Measurements from ENCODE around the gene PLEKHO2.
A peak's percentile ranks its signal among the peaks of the same experiment; 100 is the strongest.

Gene PLEKHO2

GRCh38 chr15:64843991-64844390 lies 2.3 kb downstream of the PLEKHO2 start:
- Histone ChIP-seq H3K9me2 (replicated peaks; ENCODE audit: control insufficient read depth, low read length) (no peaks in the 10 kb centered on the region), H3K27me3 (ENCODE audit: control insufficient read depth, low read length) (no peaks in the 10 kb centered on the region), H3K9me3 (ENCODE audit: control insufficient read depth, insufficient read depth, low read length) (no peaks in the 10 kb centered on the region), H3K4me3 (ENCODE audit: low read length) (peak overlapping the region; percentile 84), H3F3A (ENCODE audit: control insufficient read depth, insufficient read depth) (peaks cover 13% of the 10 kb centered on the region), H3K4me2 (ENCODE audit: low read length) (peak overlapping the region; percentile 87), H3K27ac (ENCODE audit: low read depth, low read length) (peak overlapping the region; percentile 48), H3K79me2 (ENCODE audit: control insufficient read depth, low read length) (peaks cover 69% of the 10 kb centered on the region), H3K4me1 (ENCODE audit: control insufficient read depth, low read length) (peaks cover 66% of the 10 kb centered on the region), H4K20me1 (ENCODE audit: control insufficient read depth, insufficient read depth, low read depth, low read length) (peaks cover 10% of the 10 kb centered on the region; the same call in 1 of the 2 replicates), H3K36me3 (ENCODE audit: control insufficient read depth, low read length) (peaks cover 26% of the 10 kb centered on the region)
- TF ChIP-seq CTCF (IDR thresholded peaks at IDR 0.05; ENCODE audit: low read depth, low read length, poor library complexity, severe bottlenecking) (no peak), EZH2phosphoT487 (IDR thresholded peaks at IDR 0.05; ENCODE audit: borderline replicate concordance, low read length) (no peak)

- H3K9me3 ChIP-seq (ENCODE audit: control insufficient read depth, insufficient read depth, low read length) = no peaks in the 10 kb centered on the region
- no peaks in the 10 kb centered on the region for H3K9me2 ChIP-seq (replicated peaks; ENCODE audit: control insufficient read depth, low read length)
- peak overlapping the region; percentile 84 for H3K4me3 ChIP-seq (ENCODE audit: low read length)
- H3K4me1 ChIP-seq (ENCODE audit: control insufficient read depth, low read length) = peaks cover 66% of the 10 kb centered on the region
- no peaks in the 10 kb centered on the region for H3K27me3 ChIP-seq (ENCODE audit: control insufficient read depth, low read length)
- peak overlapping the region; percentile 48 for H3K27ac ChIP-seq (ENCODE audit: low read depth, low read length)
- peaks cover 69% of the 10 kb centered on the region for H3K79me2 ChIP-seq (ENCODE audit: control insufficient read depth, low read length)
- peaks cover 10% of the 10 kb centered on the region; the same call in 1 of the 2 replicates for H4K20me1 ChIP-seq (ENCODE audit: control insufficient read depth, insufficient read depth, low read depth, low read length)
- TF ChIP-seq EZH2phosphoT487 (IDR thresholded peaks at IDR 0.05; ENCODE audit: borderline replicate concordance, low read length) (no peak), CTCF (IDR thresholded peaks at IDR 0.05; ENCODE audit: low read depth, low read length, poor library complexity, severe bottlenecking) (no peak)
- H3K36me3 ChIP-seq (ENCODE audit: control insufficient read depth, low read length) = peaks cover 26% of the 10 kb centered on the region
- peak overlapping the region; percentile 87 for H3K4me2 ChIP-seq (ENCODE audit: low read length)
- peaks cover 13% of the 10 kb centered on the region for H3F3A ChIP-seq (ENCODE audit: control insufficient read depth, insufficient read depth)
These were observed 2.9 kb downstream of the PLEKHO2 start for GRCh38 chr15:64844576-64845145.

- H3K27ac ChIP-seq (ENCODE audit: low read depth, low read length) = peak overlapping the region; percentile 48
- peaks cover 30% of the 10 kb centered on the region for H3K36me3 ChIP-seq (ENCODE audit: control insufficient read depth, low read length)
- TF ChIP-seq EZH2phosphoT487 (IDR thresholded peaks at IDR 0.05; ENCODE audit: borderline replicate concordance, low read length) (no peak), CTCF (IDR thresholded peaks at IDR 0.05; ENCODE audit: low read depth, low read length, poor library complexity, severe bottlenecking) (no peak)
- peak overlapping the region; percentile 87 for H3K4me2 ChIP-seq (ENCODE audit: low read length)
- H4K20me1 ChIP-seq (ENCODE audit: control insufficient read depth, insufficient read depth, low read depth, low read length) = peaks cover 10% of the 10 kb centered on the region; the same call in 1 of the 2 replicates
- H3K4me3 ChIP-seq (ENCODE audit: low read length) = peak overlapping the region; percentile 84
- H3F3A ChIP-seq (ENCODE audit: control insufficient read depth, insufficient read depth) = peaks cover 11% of the 10 kb centered on the region
- no peaks in the 10 kb centered on the region for H3K9me3 ChIP-seq (ENCODE audit: control insufficient read depth, insufficient read depth, low read length)
- peaks cover 69% of the 10 kb centered on the region for H3K79me2 ChIP-seq (ENCODE audit: control insufficient read depth, low read length)
- H3K27me3 ChIP-seq (ENCODE audit: control insufficient read depth, low read length) = no peaks in the 10 kb centered on the region
- H3K9me2 ChIP-seq (replicated peaks; ENCODE audit: control insufficient read depth, low read length) = no peaks in the 10 kb centered on the region
- peaks cover 66% of the 10 kb centered on the region for H3K4me1 ChIP-seq (ENCODE audit: control insufficient read depth, low read length)
These were observed 3.5 kb downstream of the PLEKHO2 start for GRCh38 chr15:64845183-64845611.
